H9 (cell line): ENCODE results near the gene TFPI. TPM values are rescaled to one million over a fixed set of nuclear protein-coding genes. Genes with fewer than 3 reads are reported as not detected.

Experiments used
- DNase-seq: peaks from one replicate; pipeline ENCODE4 v3.0.0-alpha.2; 2017
- H2AFZ ChIP-seq: one replicate; pipeline ENCODE4 v1.6.1; 2013; ENCODE audit warnings: mild to moderate bottlenecking, low read length, control low read depth, moderate library complexity
- H2AK5ac ChIP-seq: 2 replicates; pipeline ENCODE4 v1.6.1; 2013; ENCODE audit warnings: low read length, control low read depth, mixed read lengths; ENCODE audit not compliant: insufficient read length
- H2BK120ac ChIP-seq: one replicate; pipeline ENCODE4 v1.6.1; 2013; ENCODE audit warnings: low read depth, mild to moderate bottlenecking, low read length, control low read depth, inconsistent platforms; ENCODE audit not compliant: poor library complexity, severe bottlenecking
- H2BK12ac ChIP-seq: 2 replicates; pipeline ENCODE4 v1.6.1; 2013; ENCODE audit warnings: low read length, control low read depth, mixed read lengths, low read depth; ENCODE audit not compliant: insufficient read length
- H2BK15ac ChIP-seq: 2 replicates; pipeline ENCODE4 v1.6.1; 2013; ENCODE audit warnings: low read depth, low read length, control low read depth
- H2BK20ac ChIP-seq: one replicate; pipeline ENCODE4 v1.6.1; 2013; ENCODE audit warnings: low read depth, mild to moderate bottlenecking, low read length, control low read depth, inconsistent platforms; ENCODE audit not compliant: poor library complexity, severe bottlenecking
- H2BK5ac ChIP-seq: 2 replicates; pipeline ENCODE4 v1.6.1; 2013; ENCODE audit warnings: low read length, control low read depth, mixed read lengths; ENCODE audit not compliant: insufficient read length
- H3K14ac ChIP-seq: 2 replicates; pipeline ENCODE4 v1.6.1; 2013; ENCODE audit warnings: low read length, control low read depth; ENCODE audit not compliant: insufficient read depth
- H3K18ac ChIP-seq: 2 replicates; pipeline ENCODE4 v1.6.1; 2013; ENCODE audit warnings: low read depth, mild to moderate bottlenecking, mixed read lengths, low read length, control low read depth; ENCODE audit not compliant: insufficient read length
- H3K23ac ChIP-seq: 2 replicates; pipeline ENCODE4 v1.6.1; 2013; ENCODE audit warnings: low read length, control low read depth, mixed read lengths, low read depth; ENCODE audit not compliant: insufficient read length
- H3K23me2 ChIP-seq: 2 replicates; pipeline ENCODE4 v1.6.1; 2013; ENCODE audit warnings: low read depth, mild to moderate bottlenecking, mixed read lengths, low read length, control low read depth; ENCODE audit not compliant: insufficient read length, poor library complexity, severe bottlenecking
- H3K27ac ChIP-seq: 2 replicates; pipeline ENCODE4 v1.5.1; 2013; ENCODE audit warnings: low read length, control low read depth, mixed read lengths, low read depth; ENCODE audit not compliant: insufficient read length
- H3K27me3 ChIP-seq: 2 replicates; pipeline ENCODE4 v1.6.1; 2013; ENCODE audit warnings: low read length, control low read depth, inconsistent platforms; ENCODE audit not compliant: insufficient read depth
- H3K4ac ChIP-seq: 2 replicates; pipeline ENCODE4 v1.6.1; 2013; ENCODE audit warnings: low read depth, mild to moderate bottlenecking, control low read depth, inconsistent platforms, low read length, moderate library complexity
- H3K4me1 ChIP-seq: 2 replicates; pipeline ENCODE4 v1.6.1; 2013; ENCODE audit warnings: low read length, control low read depth, inconsistent platforms; ENCODE audit not compliant: insufficient read depth
- H3K4me2 ChIP-seq: 2 replicates; pipeline ENCODE4 v1.6.1; 2013; ENCODE audit warnings: low read length, control low read depth, mixed read lengths; ENCODE audit not compliant: insufficient read length, insufficient read depth
- H3K56ac ChIP-seq: 2 replicates; pipeline ENCODE4 v1.6.1; 2013; ENCODE audit warnings: low read depth, mild to moderate bottlenecking, mixed read lengths, low read length, control low read depth; ENCODE audit not compliant: insufficient read length
- H3K79me1 ChIP-seq: 2 replicates; pipeline ENCODE4 v1.6.1; 2013; ENCODE audit warnings: low read depth, mild to moderate bottlenecking, moderate library complexity, low read length, control low read depth, inconsistent platforms; ENCODE audit not compliant: insufficient read depth, poor library complexity, severe bottlenecking
- H3K79me2 ChIP-seq: 2 replicates; pipeline ENCODE4 v1.6.1; 2013; ENCODE audit warnings: low read length, control low read depth, inconsistent platforms; ENCODE audit not compliant: insufficient read depth
- H3K9ac ChIP-seq: 2 replicates; pipeline ENCODE4 v1.6.1; 2013; ENCODE audit warnings: low read length, control low read depth, mixed read lengths; ENCODE audit not compliant: insufficient read length; ENCODE audit errors: extremely low read depth
- H3K9me3 ChIP-seq: one replicate; pipeline ENCODE4 v1.6.1; 2013; ENCODE audit warnings: low read depth, low read length, inconsistent platforms; ENCODE audit not compliant: control insufficient read depth
- H3T11ph ChIP-seq: one replicate; pipeline ENCODE4 v1.6.1; 2013; ENCODE audit warnings: mild to moderate bottlenecking, low read length, control low read depth, inconsistent platforms
- H4K20me1 ChIP-seq: one replicate; pipeline ENCODE4 v1.6.1; 2013; ENCODE audit not compliant: control insufficient read depth, insufficient read length, insufficient read depth
- H4K5ac ChIP-seq: 2 replicates; pipeline ENCODE4 v1.6.1; 2013; ENCODE audit warnings: low read depth, mild to moderate bottlenecking, mixed read lengths, low read length, control low read depth; ENCODE audit not compliant: insufficient read length
- H4K8ac ChIP-seq: replicated peaks from 2 replicates; pipeline ENCODE4 v1.6.1; 2013; ENCODE audit warnings: low read length, control low read depth, mixed read lengths, low read depth; ENCODE audit not compliant: insufficient read length
- H4K91ac ChIP-seq: 2 replicates; pipeline ENCODE4 v1.6.1; 2013; ENCODE audit warnings: low read depth, mild to moderate bottlenecking, moderate library complexity, mixed read lengths, low read length, control low read depth; ENCODE audit not compliant: insufficient read length
- H3K27ac Mint-ChIP-seq, 3 experiments: 2 replicates in 2 of 3; 3 replicates in 1 of 3; pipeline ENCODE4 v1.8.0; 2020 to 2021; ENCODE audit warnings: mixed read lengths in 3 of 3, mild to moderate bottlenecking in 1 of 3, moderate library complexity in 1 of 3
- H3K27me3 Mint-ChIP-seq: 2 replicates; pipeline ENCODE4 v1.8.0; 2021; ENCODE audit warnings: low read depth, mild to moderate bottlenecking, moderate library complexity, mixed read lengths
- H3K36me3 Mint-ChIP-seq, 3 experiments: 2 replicates in 2 of 3; 3 replicates in 1 of 3; pipeline ENCODE4 v1.8.0; 2020 to 2021; ENCODE audit warnings: low read depth in 3 of 3, mixed read lengths in 3 of 3; ENCODE audit not compliant: insufficient read depth in 1 of 3
- H3K4me1 Mint-ChIP-seq, 2 experiments: 2 replicates each; pipeline ENCODE4 v1.8.0; 2020; ENCODE audit warnings: mixed read lengths in 2 of 2
- H3K4me3 Mint-ChIP-seq, 2 experiments: 2 replicates in 1 of 2; 3 replicates in 1 of 2; pipeline ENCODE4 v1.8.0; 2020 to 2021; ENCODE audit warnings: mild to moderate bottlenecking in 2 of 2, mixed read lengths in 2 of 2, moderate library complexity in 1 of 2
- H3K9me3 Mint-ChIP-seq, 2 experiments: 2 replicates in 1 of 2; 3 replicates in 1 of 2; pipeline ENCODE4 v1.8.0; 2020; ENCODE audit warnings: mild to moderate bottlenecking in 2 of 2, mixed read lengths in 2 of 2, moderate library complexity in 1 of 2
- CTCF ChIP-seq: fragments of 200-600 bp; sonication (generic); conservative IDR thresholded peaks from 3 replicates; pipeline ENCODE4 v1.8.0; 2021; ENCODE audit warnings: antibody characterized with exemption, mild to moderate bottlenecking
- WGBS: extraction: QIAGEN DNeasy Blood & Tissue Kit; methylation state at CpG from one replicate; pipeline ENCODE4 v1.1.7; 2013; ENCODE audit warnings: missing lambda C conversion rate, low lambda C conversion rate, mixed read lengths; ENCODE audit not compliant: insufficient read length; ENCODE audit errors: extremely low coverage; 5-methylcytosine and 5-hydroxymethylcytosine counted together
- total RNA-seq: library from RNA; stranded (reverse); gene quantifications from 2 replicates; pipeline ENCODE4 v1.2.1, GENCODE V29; 2021

Gene TFPI
- total RNA-seq, 1 experiment from 2014 or later, result 5.8 TPM

DNA sequence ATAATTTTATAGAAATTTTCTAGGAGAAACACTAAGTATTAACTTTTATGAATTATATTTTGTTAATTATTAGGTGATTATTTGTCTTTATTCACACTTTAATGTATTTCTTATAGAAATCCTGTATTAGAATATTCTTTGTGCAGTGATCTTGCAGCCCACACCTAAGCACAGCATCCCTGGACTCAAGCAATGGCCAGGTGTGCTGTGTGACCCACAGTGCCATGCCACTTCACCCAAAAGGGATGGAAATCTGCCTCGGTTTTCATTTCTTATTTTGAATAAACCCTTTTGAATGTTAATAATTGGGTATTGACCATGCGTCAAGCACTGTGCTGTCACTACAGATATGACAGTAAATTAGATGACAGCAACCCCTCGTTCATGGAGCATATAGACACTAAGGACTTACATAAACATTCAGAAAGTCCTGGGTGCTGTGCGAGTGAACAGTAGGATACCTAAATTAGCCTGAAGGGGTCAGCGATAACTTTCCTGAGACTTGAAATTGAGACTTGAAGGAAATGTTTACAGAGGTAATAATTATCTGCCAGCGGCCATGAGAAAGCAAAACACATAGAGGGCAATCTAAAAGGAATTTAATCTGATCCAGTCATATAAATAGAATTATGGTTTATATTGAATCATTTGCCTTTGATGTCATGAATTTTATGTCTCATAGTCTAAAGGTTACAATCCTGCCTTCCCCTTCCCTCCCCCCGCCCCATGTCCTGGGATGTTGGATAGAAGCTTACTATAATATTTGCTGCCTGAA lies 53.5 kb downstream of the TFPI start:
- H3K56ac ChIP-seq, result no peak overlapping the region
- no peak overlapping the region for H4K91ac ChIP-seq
- H3K4me1 ChIP-seq, result no peaks in the 10 kb centered on the region
- H3T11ph ChIP-seq, result no peak overlapping the region
- H3K23me2 ChIP-seq, result no peaks in the 10 kb centered on the region
- no peaks in the 10 kb centered on the region for H4K20me1 ChIP-seq
- H3K4ac ChIP-seq, result no peak overlapping the region
- H3K14ac ChIP-seq, result no peak overlapping the region
- H3K79me1 ChIP-seq, result no peaks in the 10 kb centered on the region
- Mint-ChIP-seq H3K27me3 (no peaks in the 10 kb centered on the region), H3K9me3 (no peaks in the 10 kb centered on the region), H3K27ac (no peak overlapping the region), H3K4me1 (peaks cover 11 to 19% of the 10 kb centered on the region in 2 experiments), H3K36me3 (no peaks in the 10 kb centered on the region), H3K4me3 (no peak overlapping the region)
- H2BK12ac ChIP-seq, result no peak overlapping the region
- peak; percentile 69 for TF ChIP-seq CTCF
- H3K9ac ChIP-seq, result no peak overlapping the region
- no CpG with 5 or more reads among the region's 7 CpGs for WGBS
- no peak overlapping the region for H2AFZ ChIP-seq
- H3K18ac ChIP-seq, result no peak overlapping the region
- H2BK20ac ChIP-seq, result no peak overlapping the region
- no peak overlapping the region for H3K23ac ChIP-seq
- no peak overlapping the region for H2BK120ac ChIP-seq
- H2BK15ac ChIP-seq, result no peak overlapping the region
- no peaks in the 10 kb centered on the region for H3K27me3 ChIP-seq
- no peak overlapping the region for H2BK5ac ChIP-seq
- no peak overlapping the region for H3K4me2 ChIP-seq
- no peak overlapping the region for H2AK5ac ChIP-seq
- no peak overlapping the region for H3K27ac ChIP-seq
- H4K5ac ChIP-seq, result no peak overlapping the region
- no peaks in the 10 kb centered on the region for H3K79me2 ChIP-seq
- no peaks in the 10 kb centered on the region for H3K9me3 ChIP-seq
- DNase-seq, result peak; percentile 35
- H4K8ac ChIP-seq, result no peak overlapping the region
